Nucleus accumbens (tissue), 56 donors: ENCODE data around the gene ALDH2.

Experiments
- DNase-seq, 56 donors: peaks; one replicate each; lab custom pipeline; 2025; lab: John Stamatoyannopoulos, UW

ALDH2 gene

GRCh38 chr12:111850526-111850925 is 83.8 kb downstream of the ALDH2 start:
- no peak for DNase-seq

GRCh38 chr12:111858186-111858585 is 91.5 kb downstream of the ALDH2 start:
- no peak for DNase-seq

DNA sequence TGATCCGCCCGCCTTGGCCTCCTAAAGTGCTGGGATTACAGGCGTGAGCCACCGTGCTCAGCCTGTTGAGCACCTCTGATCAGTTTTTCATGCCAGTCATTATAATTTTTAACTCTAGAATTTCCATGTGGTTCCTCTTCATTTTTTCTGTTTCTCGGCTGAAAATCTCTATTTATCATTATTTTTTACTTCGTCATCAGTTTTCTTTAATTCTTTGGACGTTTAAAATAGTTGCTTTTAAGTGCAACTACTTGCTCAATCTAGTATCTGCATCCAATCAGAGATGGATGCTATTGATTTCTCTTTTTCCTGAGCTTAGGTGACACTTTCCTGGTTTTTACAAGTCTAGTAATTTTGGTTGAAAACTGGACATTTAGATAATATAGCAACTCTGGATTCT is 92.0 kb downstream of the ALDH2 start:
- DNase-seq: no peak

DNA sequence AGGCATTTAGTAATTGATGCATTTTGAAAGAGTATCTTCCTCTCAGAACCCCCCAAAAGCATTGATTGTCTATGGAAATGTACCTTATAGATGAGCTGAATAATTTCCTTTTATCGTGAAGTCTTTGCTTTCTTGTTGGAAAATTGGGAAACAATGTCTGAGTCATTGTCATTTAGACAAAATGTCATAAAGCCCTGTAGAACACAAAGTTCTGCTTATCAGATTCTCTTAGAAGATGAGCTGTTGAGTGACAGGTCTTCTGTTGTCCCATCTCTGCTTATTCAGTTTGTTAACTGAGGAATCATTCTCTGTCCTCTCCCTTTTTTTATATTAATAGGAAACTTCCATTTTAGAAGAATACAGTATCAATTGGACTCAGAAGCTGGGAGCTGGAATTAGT is 98.2 kb downstream of the ALDH2 start:
- no peak for DNase-seq
